BLaER1 treated with 17β-estradiol and CSF1 and Interleukin-3, amounts not matched to agents 10 nM and 100 nM (cell line): Measurements from ENCODE around the gene LRRC74A.
A peak's percentile ranks its signal among the peaks of the same experiment; 100 is the strongest.

ENCODE experiments used
- H3K27ac ChIP-seq, 11 experiments: shearing (Covaris generic); formaldehyde crosslinking; 2 replicates each; pipeline ENCODE4 v1.8.1; 2022
- H3K27me3 ChIP-seq, 11 experiments: shearing (Covaris generic); formaldehyde crosslinking; 2 replicates each; pipeline ENCODE4 v1.8.1; 2022
- H3K36me3 ChIP-seq, 11 experiments: shearing (Covaris generic); formaldehyde crosslinking; 2 replicates each; pipeline ENCODE4 v1.8.1; 2022
- H3K4me1 ChIP-seq, 10 experiments: shearing (Covaris generic); formaldehyde crosslinking; 2 replicates each; pipeline ENCODE4 v1.8.1; 2022
- H3K4me2 ChIP-seq, 11 experiments: shearing (Covaris generic); formaldehyde crosslinking; 2 replicates each; pipeline ENCODE4 v1.8.1; 2022
- H3K4me3 ChIP-seq, 10 experiments: shearing (Covaris generic); formaldehyde crosslinking; 2 replicates each; pipeline ENCODE4 v1.8.1; 2022
- H3K9ac ChIP-seq, 11 experiments: shearing (Covaris generic); formaldehyde crosslinking; 2 replicates each; pipeline ENCODE4 v1.8.1; 2022
- H3K9me3 ChIP-seq, 11 experiments: shearing (Covaris generic); formaldehyde crosslinking; replicated peaks in 1 of 11; 2 replicates each; pipeline ENCODE4 v1.8.1; 2022
- H4K20me1 ChIP-seq, 11 experiments: shearing (Covaris generic); formaldehyde crosslinking; 2 replicates each; pipeline ENCODE4 v1.8.1; 2022
- Cebpa-rat ChIP-seq, 11 experiments: shearing (Covaris generic); IDR thresholded peaks; 2 replicates each; pipeline ENCODE4 v1.8.1; 2022

LRRC74A gene

GRCh38 chr14:76846331-76847047 is 20.3 kb downstream of the LRRC74A start:
- Histone ChIP-seq H3K4me2 (peak overlapping the region; percentile 27 to 74 (median 41)), H4K20me1 (no peaks in the 10 kb centered on the region), H3K9me3 (no peaks in the 10 kb centered on the region), H3K36me3 (no peaks in the 10 kb centered on the region), H3K27ac (no peak overlapping the region), H3K4me1 (peaks cover 16 to 38% (median 30%) of the 10 kb centered on the region in 10 experiments), H3K9ac (no peak overlapping the region), H3K27me3 (no peaks in the 10 kb centered on the region), H3K4me3 (no peak overlapping the region)
- TF ChIP-seq Cebpa-rat (IDR thresholded peaks at IDR 0.05) = no peak

GRCh38 chr14:76848879-76849278 is 22.7 kb downstream of the LRRC74A start:
- peaks cover 16 to 32% (median 29%) of the 10 kb centered on the region in 10 experiments for H3K4me1 ChIP-seq
- H4K20me1 ChIP-seq = no peaks in the 10 kb centered on the region
- H3K9ac ChIP-seq = no peak overlapping the region
- no peak overlapping the region for H3K4me3 ChIP-seq
- no peaks in the 10 kb centered on the region for H3K36me3 ChIP-seq
- no peak overlapping the region for H3K27ac ChIP-seq
- no peak for TF ChIP-seq Cebpa-rat (IDR thresholded peaks at IDR 0.05)
- H3K4me2 ChIP-seq = no peak overlapping the region
- no peaks in the 10 kb centered on the region for H3K9me3 ChIP-seq
- H3K27me3 ChIP-seq = no peaks in the 10 kb centered on the region

- no peak overlapping the region for H3K27ac ChIP-seq
- no peak for TF ChIP-seq Cebpa-rat (IDR thresholded peaks at IDR 0.05)
- no peak overlapping the region for H3K4me3 ChIP-seq
- no peaks in the 10 kb centered on the region for H3K36me3 ChIP-seq
- H3K4me1 ChIP-seq = peaks cover 0 to 5% (median 0%) of the 10 kb centered on the region in 10 experiments; a peak in 1 of 20 replicates
- H3K9ac ChIP-seq = no peak overlapping the region
- no peak overlapping the region for H3K4me2 ChIP-seq
- H3K27me3 ChIP-seq = peaks cover 0 to 3% (median 0%) of the 10 kb centered on the region in 11 experiments; a peak in 4 of 22 replicates
- H3K9me3 ChIP-seq = no peaks in the 10 kb centered on the region
- no peaks in the 10 kb centered on the region for H4K20me1 ChIP-seq
These were observed 28.9 kb downstream of the LRRC74A start for GRCh38 chr14:76855066-76855465.

- Histone ChIP-seq H3K36me3 (no peaks in the 10 kb centered on the region), H4K20me1 (no peaks in the 10 kb centered on the region), H3K9me3 (no peaks in the 10 kb centered on the region), H3K27me3 (peaks cover 0 to 3% (median 0%) of the 10 kb centered on the region in 11 experiments; a peak in 4 of 22 replicates), H3K27ac (no peak overlapping the region), H3K4me1 (peaks cover 0 to 7% (median 0%) of the 10 kb centered on the region in 10 experiments; a peak in 1 of 20 replicates), H3K4me3 (no peak overlapping the region), H3K9ac (no peak overlapping the region), H3K4me2 (no peak overlapping the region)
- no peak for TF ChIP-seq Cebpa-rat (IDR thresholded peaks at IDR 0.05)
These were observed 30.6 kb downstream of the LRRC74A start for GRCh38 chr14:76856769-76857168.

GRCh38 chr14:76861574-76862255 is 35.5 kb downstream of the LRRC74A start:
- Histone ChIP-seq H3K4me2 (peak overlapping the region in 1 of 11 experiments; percentile 3; a peak in 1 of 22 replicates), H4K20me1 (no peaks in the 10 kb centered on the region), H3K9ac (no peak overlapping the region), H3K4me3 (no peak overlapping the region), H3K36me3 (no peaks in the 10 kb centered on the region), H3K4me1 (peaks cover 32 to 46% (median 39%) of the 10 kb centered on the region in 10 experiments), H3K27me3 (peaks cover 0 to 3% (median 0%) of the 10 kb centered on the region in 11 experiments; a peak in 4 of 22 replicates), H3K27ac (no peak overlapping the region), H3K9me3 (no peaks in the 10 kb centered on the region)
- TF ChIP-seq Cebpa-rat (IDR thresholded peaks at IDR 0.05) = no peak

- no peaks in the 10 kb centered on the region for H3K9me3 ChIP-seq
- H3K27ac ChIP-seq = peak overlapping the region in 8 of 11 experiments; percentile 47 to 83 (median 75); a peak in 14 of 22 replicates
- peak overlapping the region in 1 of 11 experiments; percentile 69; a peak in 1 of 22 replicates for H3K9ac ChIP-seq
- H3K4me3 ChIP-seq = no peak overlapping the region
- no peaks in the 10 kb centered on the region for H4K20me1 ChIP-seq
- H3K36me3 ChIP-seq = no peaks in the 10 kb centered on the region
- peak overlapping the region; percentile 71 to 96 (median 86); a peak in 16 of 22 replicates for H3K4me2 ChIP-seq
- peaks cover 38 to 53% (median 46%) of the 10 kb centered on the region in 10 experiments for H3K4me1 ChIP-seq
- no peak for TF ChIP-seq Cebpa-rat (IDR thresholded peaks at IDR 0.05)
- peaks cover 0 to 3% (median 0%) of the 10 kb centered on the region in 11 experiments; a peak in 4 of 22 replicates for H3K27me3 ChIP-seq
These were observed 36.5 kb downstream of the LRRC74A start for GRCh38 chr14:76862546-76863282.

GRCh38 chr14:76863724-76864407 is 37.7 kb downstream of the LRRC74A start:
- H4K20me1 ChIP-seq = no peaks in the 10 kb centered on the region
- H3K4me1 ChIP-seq = peaks cover 46 to 61% (median 56%) of the 10 kb centered on the region in 10 experiments
- peak in 10 of 11 experiments; percentile 32 to 90 (median 84); a peak in 17 of 22 replicates for TF ChIP-seq Cebpa-rat (IDR thresholded peaks at IDR 0.05)
- peak overlapping the region in 2 of 10 experiments; percentile 25 to 54; a peak in 2 of 20 replicates for H3K4me3 ChIP-seq
- H3K27ac ChIP-seq = peak overlapping the region in 10 of 11 experiments; percentile 47 to 83 (median 72); a peak in 19 of 22 replicates
- H3K4me2 ChIP-seq = peak overlapping the region; percentile 71 to 96 (median 86)
- H3K27me3 ChIP-seq = no peaks in the 10 kb centered on the region
- H3K36me3 ChIP-seq = no peaks in the 10 kb centered on the region
- H3K9ac ChIP-seq = peak overlapping the region in 9 of 11 experiments; percentile 37 to 72 (median 51); a peak in 16 of 22 replicates
- H3K9me3 ChIP-seq = no peaks in the 10 kb centered on the region

- Histone ChIP-seq H3K4me2 (peak overlapping the region in 9 of 11 experiments; percentile 80 to 96 (median 86); a peak in 15 of 22 replicates), H3K9ac (no peak overlapping the region), H3K36me3 (no peaks in the 10 kb centered on the region), H3K4me1 (peaks cover 46 to 62% (median 55%) of the 10 kb centered on the region in 10 experiments), H3K4me3 (no peak overlapping the region), H3K9me3 (no peaks in the 10 kb centered on the region), H3K27ac (peak overlapping the region in 3 of 11 experiments; percentile 3 to 27 (median 13); a peak in 3 of 22 replicates), H4K20me1 (no peaks in the 10 kb centered on the region), H3K27me3 (no peaks in the 10 kb centered on the region)
- no peak for TF ChIP-seq Cebpa-rat (IDR thresholded peaks at IDR 0.05)
These were observed 40.2 kb downstream of the LRRC74A start for GRCh38 chr14:76866456-76866855.
